C4-2B (cell line): ENCODE measurements around the gene HYAL1.
A peak's percentile ranks its signal among the peaks of the same experiment; 100 is the strongest.
"Not testable (repeated sequence)": the region's sequence is repeated elsewhere in the genome, so short reads cannot be mapped to it uniquely, and the experiment has no call there.

Experiments
- H3K27ac ChIP-seq: fragments of 450-650 bp; 2 replicates; pipeline ENCODE4 v1.5.1; 2017
- ZFX ChIP-seq: fragments of 450-650 bp; IDR thresholded peaks from 2 replicates; pipeline ENCODE4 v1.6.1; 2017
- TF ChIP-seq, protein P1 (sequence below): fragments of 450-650 bp; conservative IDR thresholded peaks from 2 replicates; pipeline ENCODE4 v1.5.1; 2017; ENCODE audit warnings: mild to moderate bottlenecking

The HYAL1 gene

GRCh38 chr3:50264383-50264963 is 38.9 kb downstream of the HYAL1 start:
- no peak overlapping the region for H3K27ac ChIP-seq
- TF ChIP-seq, protein P1, sequence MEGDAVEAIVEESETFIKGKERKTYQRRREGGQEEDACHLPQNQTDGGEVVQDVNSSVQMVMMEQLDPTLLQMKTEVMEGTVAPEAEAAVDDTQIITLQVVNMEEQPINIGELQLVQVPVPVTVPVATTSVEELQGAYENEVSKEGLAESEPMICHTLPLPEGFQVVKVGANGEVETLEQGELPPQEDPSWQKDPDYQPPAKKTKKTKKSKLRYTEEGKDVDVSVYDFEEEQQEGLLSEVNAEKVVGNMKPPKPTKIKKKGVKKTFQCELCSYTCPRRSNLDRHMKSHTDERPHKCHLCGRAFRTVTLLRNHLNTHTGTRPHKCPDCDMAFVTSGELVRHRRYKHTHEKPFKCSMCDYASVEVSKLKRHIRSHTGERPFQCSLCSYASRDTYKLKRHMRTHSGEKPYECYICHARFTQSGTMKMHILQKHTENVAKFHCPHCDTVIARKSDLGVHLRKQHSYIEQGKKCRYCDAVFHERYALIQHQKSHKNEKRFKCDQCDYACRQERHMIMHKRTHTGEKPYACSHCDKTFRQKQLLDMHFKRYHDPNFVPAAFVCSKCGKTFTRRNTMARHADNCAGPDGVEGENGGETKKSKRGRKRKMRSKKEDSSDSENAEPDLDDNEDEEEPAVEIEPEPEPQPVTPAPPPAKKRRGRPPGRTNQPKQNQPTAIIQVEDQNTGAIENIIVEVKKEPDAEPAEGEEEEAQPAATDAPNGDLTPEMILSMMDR, result no peak
- no peak for TF ChIP-seq ZFX

DNA sequence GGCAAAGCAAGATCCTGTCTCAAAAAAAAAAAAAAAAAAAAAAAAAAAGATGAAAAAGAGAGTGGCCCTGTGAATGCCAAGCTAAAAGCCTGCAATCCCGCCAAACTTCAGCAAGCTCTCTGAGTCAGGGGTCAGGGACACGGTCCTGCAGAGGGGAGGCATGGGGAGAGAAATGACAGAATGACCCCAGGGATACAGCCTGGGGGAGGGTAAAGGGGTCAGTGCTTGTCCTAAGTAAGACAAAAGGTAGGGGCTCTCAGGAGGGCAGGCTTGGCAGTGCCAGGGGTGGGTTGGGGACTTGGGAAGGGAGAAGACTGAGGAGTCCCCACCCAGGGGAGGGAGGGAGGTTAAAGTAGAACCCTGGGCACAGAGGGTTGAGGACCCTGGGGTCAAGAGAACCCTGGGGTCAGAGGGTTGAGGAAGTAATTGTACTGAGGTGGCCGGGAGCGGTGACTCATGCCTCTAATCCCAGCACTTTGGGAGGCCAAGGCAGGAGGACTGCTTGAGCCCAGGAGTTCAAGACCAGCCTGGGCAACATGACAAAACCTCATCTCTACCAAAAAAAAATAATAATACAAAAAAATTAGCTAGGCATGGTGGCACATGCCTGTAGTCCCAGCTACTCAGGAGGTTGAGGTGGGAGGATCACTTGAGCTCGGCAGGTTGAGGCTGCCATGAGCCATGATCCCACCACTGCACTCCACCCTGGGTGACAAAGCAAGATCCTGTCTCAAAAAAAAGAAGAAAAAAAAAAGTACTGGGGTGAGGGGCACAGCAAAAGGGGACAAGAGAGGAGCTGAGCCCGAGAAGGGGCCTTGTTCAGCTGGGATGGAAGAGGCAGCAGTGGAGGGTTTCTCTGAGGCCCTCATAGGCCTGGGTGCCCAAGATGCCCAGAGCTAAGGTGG is 39.6 kb downstream of the HYAL1 start:
- H3K27ac ChIP-seq, result no peak overlapping the region

DNA sequence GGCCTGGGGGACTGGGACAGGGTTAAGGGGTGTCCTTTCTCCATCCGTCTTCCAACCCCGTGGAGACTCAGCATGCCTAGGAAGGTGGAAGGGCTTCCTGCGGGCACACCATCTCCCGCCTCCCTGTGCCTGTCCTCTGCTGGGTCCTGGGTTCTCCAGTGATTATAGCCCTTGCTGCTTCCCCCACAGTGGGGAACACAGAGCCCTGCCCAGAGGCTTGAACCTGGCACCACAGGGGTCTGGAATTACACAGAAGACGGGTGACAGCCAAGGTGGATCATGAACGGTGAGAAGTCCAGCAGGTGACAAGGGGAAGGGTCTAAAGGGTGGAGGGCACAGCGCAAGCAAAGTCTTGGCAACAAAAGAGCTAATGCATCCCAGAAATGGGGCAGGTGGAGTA is 40.6 kb downstream of the HYAL1 start:
- H3K27ac ChIP-seq, result no peak overlapping the region
- TF ChIP-seq, protein P1, result no peak

More for the DNA sequence above, 39.6 kb downstream of the HYAL1 start:
- TF ChIP-seq, protein P1, result no peak
- TF ChIP-seq ZFX, result no peak

DNA sequence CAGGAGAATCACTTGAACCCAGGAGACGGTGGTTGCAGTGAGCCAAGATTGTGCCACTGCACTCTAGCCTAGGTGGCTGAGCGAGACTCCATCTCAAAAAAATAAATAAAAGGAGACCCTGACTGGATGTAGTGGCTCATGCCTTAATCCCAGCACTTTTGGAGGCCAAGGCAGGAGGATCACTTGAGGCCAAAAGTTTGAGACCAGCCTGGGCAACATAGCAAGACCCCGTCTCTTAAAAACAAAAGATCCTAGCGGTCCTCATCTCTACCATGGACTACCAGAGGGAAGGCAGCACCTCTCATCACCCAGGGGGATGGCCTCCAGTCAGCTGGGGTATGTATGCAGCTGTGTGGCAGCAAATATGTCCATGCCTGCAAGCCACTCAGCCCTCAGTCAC is 41.2 kb downstream of the HYAL1 start:
- H3K27ac ChIP-seq, result not testable (repeated sequence)

GRCh38 chr3:50261505-50261904 is 41.9 kb downstream of the HYAL1 start:
- TF ChIP-seq, protein P1, result no peak
- TF ChIP-seq ZFX, result no peak
- no peak overlapping the region for H3K27ac ChIP-seq

DNA sequence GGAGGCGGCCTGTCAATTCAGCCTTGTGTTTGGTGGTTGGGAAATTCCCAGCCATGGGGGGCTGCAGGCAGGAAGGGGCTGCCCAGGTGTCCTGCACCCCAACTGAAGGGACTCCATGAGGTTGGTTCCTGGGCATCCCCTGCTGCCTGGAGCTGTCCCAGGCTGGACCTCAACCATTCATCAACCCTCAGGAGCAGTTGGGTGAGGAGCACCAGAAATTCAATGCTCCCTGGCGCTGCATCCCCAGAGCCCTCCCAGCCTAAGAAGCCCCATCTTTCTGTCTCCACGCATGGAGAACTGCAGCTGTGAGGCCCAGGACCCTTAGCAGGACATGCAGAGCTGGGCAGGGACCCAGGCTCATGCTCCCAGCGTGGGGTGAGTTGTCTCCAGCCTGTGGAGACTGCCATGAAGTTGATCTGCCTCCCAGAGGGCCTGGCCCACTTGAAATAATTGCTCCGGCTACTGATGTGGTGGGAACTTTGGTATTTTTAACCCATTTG is 42.4 kb downstream of the HYAL1 start:
- peak overlapping the region; percentile 76 for H3K27ac ChIP-seq
- TF ChIP-seq, protein P1, result no peak
- no peak for TF ChIP-seq ZFX

- TF ChIP-seq, protein P1, result peak; percentile 98
- TF ChIP-seq ZFX, result peak; percentile 62; the same call in 1 of the 2 replicates
- H3K27ac ChIP-seq, result peak overlapping the region; percentile 76
Observed at GRCh38 chr3:50260027-50260941, 43.1 kb downstream of the HYAL1 start.
